ENCODE measurements around the gene DLGAP4.

The DLGAP4 gene

GRCh38 chr20:36331209-36331608 is 25.1 kb downstream of the DLGAP4 start:
- DNase-seq (ENCODE audit: low spot score): no peak

GRCh38 chr20:36333841-36334240 is 27.7 kb downstream of the DLGAP4 start:
- no peak for DNase-seq (ENCODE audit: low spot score)

GRCh38 chr20:36334281-36335205 is 28.4 kb downstream of the DLGAP4 start:
- DNase-seq (ENCODE audit: low spot score): no peak

- DNase-seq (ENCODE audit: low spot score): no peak
Measured at GRCh38 chr20:36335206-36335870, 29.2 kb downstream of the DLGAP4 start.

- no peak for DNase-seq (ENCODE audit: low spot score)
Measured at GRCh38 chr20:36336204-36336603, 30.1 kb downstream of the DLGAP4 start.

- DNase-seq (ENCODE audit: low spot score): no peak
Measured at GRCh38 chr20:36336954-36337704, 31.0 kb downstream of the DLGAP4 start.

GRCh38 chr20:36337886-36338285 is 31.7 kb downstream of the DLGAP4 start:
- DNase-seq (ENCODE audit: low spot score): no peak

GRCh38 chr20:36339646-36340592 is 33.8 kb downstream of the DLGAP4 start:
- DNase-seq (ENCODE audit: low spot score): no peak

GRCh38 chr20:36340593-36340990 is 34.5 kb downstream of the DLGAP4 start:
- DNase-seq (ENCODE audit: low spot score): no peak

- DNase-seq (ENCODE audit: low spot score): no peak
Measured at GRCh38 chr20:36341331-36342020, 35.3 kb downstream of the DLGAP4 start.

GRCh38 chr20:36342331-36343120 is 36.4 kb downstream of the DLGAP4 start:
- no peak for DNase-seq (ENCODE audit: low spot score)

GRCh38 chr20:36343641-36344040 is 37.5 kb downstream of the DLGAP4 start:
- no peak for DNase-seq (ENCODE audit: low spot score)

GRCh38 chr20:36344517-36345132 is 38.5 kb downstream of the DLGAP4 start:
- peak; percentile 21 for DNase-seq (ENCODE audit: low spot score)

GRCh38 chr20:36346256-36346655 is 40.1 kb downstream of the DLGAP4 start:
- no peak for DNase-seq (ENCODE audit: low spot score)

GRCh38 chr20:36349384-36350170 is 43.4 kb downstream of the DLGAP4 start:
- no peak for DNase-seq (ENCODE audit: low spot score)

GRCh38 chr20:36350439-36350838 is 44.3 kb downstream of the DLGAP4 start:
- no peak for DNase-seq (ENCODE audit: low spot score)

- no peak for DNase-seq (ENCODE audit: low spot score)
Measured at GRCh38 chr20:36351937-36352336, 45.8 kb downstream of the DLGAP4 start.

GRCh38 chr20:36352843-36353553 is 46.9 kb downstream of the DLGAP4 start:
- no peak for DNase-seq (ENCODE audit: low spot score)
